HG03558 (cell line): ENCODE results near the gene PDGFRB.
"Not testable (repeated sequence)": the region's sequence is repeated elsewhere in the genome, so short reads cannot be mapped to it uniquely, and the experiment has no call there.

Experiments used
- ATAC-seq: cut with Tn5 transposase; IDR thresholded peaks from one replicate; pipeline ENCODE4 v1.9.1; 2021; ENCODE audit warnings: moderate number of reproducible peaks; ENCODE audit not compliant: unreplicated experiment; ENCODE audit errors: extremely low read depth

Gene PDGFRB

DNA sequence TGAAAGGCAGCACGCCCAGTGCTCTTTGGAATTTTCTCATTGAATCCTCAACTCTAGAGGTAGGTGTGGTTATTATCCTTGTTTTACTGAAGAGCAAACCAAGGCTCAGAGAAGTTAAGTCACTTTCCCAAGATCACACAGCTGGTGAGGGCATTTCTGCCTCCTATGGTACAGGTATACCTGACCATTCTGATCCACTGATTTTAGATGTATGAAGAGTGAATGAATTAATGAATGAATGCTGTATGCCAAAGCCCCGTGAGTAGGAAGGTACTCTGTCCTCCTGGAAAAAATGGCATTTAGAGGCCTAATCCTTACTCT lies 51.1 kb downstream of the PDGFRB start:
- no peak for ATAC-seq

DNA sequence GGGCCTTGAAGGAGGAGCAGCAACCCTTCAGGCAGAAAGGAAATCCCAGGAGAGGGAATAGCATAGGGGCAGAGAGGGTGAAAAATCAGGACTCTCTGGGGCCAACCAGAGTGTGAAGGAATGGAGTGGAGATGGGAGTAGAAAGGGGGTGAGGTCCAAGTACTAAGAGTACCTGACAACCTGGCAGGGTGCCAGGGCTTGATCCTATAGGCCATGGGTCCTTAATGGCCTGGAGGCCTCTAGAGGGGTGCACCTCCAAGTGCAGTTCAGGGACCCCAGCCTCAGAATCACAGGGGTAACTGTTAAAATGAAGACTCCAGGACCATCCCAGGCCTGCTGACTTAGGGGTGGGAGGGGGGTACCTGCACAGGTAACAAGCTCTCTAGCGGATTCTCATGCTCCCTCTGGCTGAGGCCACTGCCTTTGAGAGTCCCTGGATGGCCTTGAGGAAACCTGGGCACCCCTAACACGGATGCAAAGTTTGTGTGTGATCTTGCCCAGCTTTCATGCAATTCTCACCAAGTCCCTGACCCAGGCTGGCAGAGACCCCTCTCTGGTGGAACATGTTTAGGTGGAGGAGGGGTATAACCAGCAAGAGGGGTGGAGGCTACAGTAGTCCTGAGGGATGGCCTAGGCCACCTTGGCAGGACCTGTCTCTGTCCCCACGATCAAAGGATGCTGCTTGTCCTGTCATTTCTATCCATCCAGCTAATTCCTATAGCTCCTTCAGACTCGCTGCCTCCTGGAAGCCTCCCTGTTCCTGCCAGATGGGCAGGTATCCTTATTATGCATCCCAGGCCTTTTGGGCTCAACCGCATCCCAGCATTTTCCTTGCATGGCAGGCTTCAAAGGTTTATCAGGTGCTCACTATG lies 51.7 kb downstream of the PDGFRB start:
- ATAC-seq, result no peak

DNA sequence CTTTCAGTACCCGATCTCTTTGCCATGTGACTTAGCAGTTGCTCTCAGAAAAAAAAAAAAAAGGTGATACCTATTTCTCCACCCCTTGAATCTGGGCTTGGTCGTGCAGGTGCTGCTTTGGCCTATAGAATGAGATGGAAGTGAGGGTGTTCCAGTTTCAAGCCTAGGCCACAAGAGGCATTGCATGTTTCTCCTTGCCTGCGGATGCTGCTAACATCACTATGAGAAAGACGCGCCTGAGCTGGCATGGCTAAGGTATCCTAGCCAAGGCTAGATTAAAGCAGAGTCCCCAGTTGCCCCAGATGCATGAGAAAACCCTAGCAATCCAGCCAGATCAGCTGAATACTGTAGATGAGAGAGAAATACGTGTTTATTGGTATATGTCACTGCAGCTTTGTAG lies 54.6 kb downstream of the PDGFRB start:
- no peak for ATAC-seq

DNA sequence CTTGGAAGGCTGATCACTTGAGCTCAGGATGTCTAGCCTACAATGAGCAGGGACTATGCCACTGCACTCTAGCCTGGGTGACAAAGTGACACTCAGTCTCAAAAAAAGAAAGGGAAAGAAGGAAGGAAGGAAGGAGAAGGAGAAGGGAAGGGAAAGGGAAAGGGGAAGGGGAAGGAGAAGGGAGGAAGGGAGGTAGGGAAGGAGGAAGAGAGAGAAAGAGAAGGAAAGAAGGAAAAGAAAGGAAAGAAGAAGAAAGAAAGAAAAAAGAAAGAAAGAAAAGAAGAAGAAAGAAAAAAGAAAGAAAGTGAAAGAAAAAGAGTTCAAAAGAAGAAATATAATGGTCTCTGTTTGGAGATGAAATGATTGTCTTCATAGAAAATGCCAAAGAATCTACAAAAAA lies 58.5 kb downstream of the PDGFRB start:
- no peak for ATAC-seq

DNA sequence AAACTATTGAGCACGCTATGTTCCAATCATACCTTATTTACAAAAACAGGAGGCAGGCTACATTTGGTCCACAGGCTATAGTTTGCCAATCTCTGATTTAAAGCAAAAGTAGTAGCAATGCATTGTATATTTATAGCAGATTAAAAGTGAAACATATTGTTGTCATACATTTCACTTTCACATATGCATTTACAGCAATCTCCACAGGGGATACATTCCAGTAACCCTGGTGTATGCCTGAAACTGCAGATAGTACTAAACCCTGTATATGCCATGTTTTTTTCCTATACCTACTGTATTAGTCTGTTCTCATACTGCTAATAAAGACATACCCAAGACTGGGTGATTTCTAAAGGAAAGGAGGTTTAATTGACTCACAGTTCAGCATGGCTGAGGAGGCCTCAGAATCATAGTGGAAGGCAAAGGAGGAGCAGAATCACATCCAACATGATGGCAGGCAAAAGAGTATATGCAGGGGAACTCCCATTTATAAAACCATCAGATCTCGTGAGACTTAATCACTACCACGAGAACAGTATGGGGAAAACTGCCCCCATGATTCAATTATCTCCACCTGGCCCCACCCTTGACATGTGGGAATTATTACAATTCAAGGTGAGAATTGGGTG lies 63.4 kb downstream of the PDGFRB start:
- ATAC-seq, result no peak

DNA sequence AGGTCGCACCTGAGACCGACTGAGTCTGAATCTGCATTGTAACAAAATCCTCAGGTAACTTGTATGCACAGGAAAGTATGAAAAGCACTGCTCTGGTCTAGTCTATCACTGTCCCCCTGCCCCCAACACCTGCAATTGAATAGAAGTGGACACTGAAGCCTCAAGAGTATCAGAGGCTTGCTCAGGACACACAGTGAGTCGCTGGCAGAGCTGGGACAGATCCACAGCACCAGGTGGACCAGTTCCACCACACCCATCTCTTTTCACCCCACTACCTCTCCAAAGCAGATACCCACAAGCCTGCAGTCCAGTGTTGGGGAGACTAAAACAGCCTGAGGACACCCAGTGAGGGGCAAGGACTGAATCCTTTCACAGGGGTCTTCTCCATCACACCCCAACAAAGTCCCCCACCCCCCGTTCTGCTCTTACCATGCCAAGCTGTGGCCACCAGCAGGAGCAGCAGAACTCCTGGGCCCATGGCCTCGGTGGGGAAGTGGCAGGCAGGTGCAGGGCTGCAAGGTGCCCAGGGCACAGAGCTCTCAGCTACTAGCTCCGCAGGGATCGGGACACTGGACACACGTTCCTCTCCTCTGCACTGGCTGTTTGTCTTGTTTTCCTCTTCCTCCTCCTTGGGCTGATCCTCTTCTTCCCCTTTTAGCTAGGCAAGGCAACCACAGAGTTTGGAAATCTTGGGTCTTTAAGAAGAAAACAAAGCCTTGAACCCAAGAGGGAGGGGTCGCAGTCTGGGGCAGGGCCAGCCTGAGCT lies 69.5 kb downstream of the PDGFRB start, which contains the start of gene CSF1R:
Gene CSF1R, minus strand, starts transcription at position 605 of the 766 bp plus-strand sequence. Its CDS starts 127 bp downstream, at position 478.
- no peak for ATAC-seq

DNA sequence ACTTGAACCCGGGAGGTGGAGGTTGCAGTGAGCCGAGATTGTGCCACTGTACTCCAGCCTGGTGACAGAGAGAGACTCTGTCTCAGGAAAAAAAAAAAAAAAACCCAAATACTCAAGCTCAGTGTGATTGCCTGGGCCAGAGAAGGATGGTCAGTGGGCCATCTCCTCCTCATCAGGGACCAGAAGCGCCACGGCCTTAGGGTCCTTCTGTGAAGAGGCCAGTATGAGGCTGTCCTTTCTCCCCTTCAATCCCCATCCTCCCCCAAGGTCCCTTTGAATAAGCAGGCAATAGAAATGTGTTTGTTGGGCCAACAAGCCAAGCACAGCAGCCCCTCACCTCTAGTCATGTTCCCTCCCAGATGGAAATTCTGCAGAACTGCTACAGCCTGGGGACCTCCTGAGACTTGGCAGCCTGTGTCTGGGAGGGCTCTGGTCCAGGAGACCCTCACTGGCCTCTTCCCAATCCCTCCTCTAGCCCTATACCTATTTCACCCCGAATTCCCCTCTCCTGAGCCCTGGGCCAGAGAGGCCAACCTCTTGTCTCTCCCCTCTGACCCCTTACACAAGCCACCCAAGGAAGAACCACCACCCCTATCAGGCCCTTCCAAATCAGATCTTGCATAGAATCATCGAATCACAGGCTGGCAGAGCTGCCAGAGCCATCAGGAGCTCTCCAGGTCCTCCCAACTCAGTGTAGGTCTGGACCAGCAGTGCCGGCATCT lies 70.3 kb downstream of the PDGFRB start:
- ATAC-seq, result no peak

DNA sequence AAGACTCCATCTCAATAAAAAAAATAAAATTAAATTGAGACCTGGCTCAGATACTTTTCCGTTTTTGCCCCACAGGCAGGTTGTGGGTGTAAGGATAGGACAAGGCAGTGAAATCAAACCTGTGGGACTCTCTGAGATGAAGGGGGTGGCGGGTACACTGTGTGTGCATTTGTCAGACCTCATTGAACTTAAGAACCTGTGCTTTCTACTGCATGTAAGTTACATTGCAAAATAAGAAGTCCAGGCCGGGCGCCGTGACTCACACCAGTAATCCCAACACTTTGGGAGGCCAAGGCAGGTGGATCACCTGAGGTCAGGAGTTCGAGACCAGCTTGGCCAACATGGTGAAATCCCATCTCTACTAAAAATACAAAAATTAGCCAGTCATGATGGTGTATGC lies 70.9 kb downstream of the PDGFRB start:
- ATAC-seq, result not testable (repeated sequence)

DNA sequence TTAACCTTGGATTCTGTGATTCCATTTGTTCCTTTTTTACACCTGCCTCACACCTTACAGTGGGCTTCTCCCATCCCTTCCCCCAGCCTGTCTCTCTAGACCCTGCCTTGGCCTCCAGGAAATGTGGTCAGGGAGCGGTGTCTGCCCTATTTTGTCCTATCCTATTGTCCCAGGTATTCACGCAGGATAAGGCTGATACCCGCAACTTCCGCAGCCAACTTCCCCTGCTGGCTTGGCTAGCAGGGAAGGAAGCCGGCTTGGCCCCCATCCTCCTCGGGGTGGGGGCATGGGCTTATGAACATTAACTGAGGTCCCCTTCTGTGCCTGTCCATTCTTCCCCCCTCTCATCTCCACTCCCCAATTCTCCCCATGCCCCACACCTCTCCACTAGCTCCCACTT lies 72.8 kb downstream of the PDGFRB start:
- no peak for ATAC-seq

DNA sequence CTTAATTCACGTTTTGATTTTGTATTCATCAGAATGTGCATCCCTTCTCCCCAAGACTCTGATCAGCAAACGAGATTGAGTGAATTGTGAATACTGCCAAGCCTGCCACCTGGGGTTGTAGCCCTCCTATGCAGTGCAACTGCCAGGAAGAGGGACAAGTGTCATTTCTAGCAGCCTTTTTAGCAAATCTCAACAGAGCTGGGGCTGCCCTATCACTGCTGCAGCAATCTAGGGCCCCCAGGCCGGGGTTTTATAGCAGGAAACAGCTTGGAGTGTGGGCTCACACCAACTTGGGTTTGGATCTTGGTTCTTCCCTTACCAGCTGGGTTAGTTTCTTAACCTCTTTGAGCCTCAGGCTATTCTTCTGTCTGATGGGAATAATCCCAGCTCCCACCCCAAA lies 73.3 kb downstream of the PDGFRB start:
- no peak for ATAC-seq

DNA sequence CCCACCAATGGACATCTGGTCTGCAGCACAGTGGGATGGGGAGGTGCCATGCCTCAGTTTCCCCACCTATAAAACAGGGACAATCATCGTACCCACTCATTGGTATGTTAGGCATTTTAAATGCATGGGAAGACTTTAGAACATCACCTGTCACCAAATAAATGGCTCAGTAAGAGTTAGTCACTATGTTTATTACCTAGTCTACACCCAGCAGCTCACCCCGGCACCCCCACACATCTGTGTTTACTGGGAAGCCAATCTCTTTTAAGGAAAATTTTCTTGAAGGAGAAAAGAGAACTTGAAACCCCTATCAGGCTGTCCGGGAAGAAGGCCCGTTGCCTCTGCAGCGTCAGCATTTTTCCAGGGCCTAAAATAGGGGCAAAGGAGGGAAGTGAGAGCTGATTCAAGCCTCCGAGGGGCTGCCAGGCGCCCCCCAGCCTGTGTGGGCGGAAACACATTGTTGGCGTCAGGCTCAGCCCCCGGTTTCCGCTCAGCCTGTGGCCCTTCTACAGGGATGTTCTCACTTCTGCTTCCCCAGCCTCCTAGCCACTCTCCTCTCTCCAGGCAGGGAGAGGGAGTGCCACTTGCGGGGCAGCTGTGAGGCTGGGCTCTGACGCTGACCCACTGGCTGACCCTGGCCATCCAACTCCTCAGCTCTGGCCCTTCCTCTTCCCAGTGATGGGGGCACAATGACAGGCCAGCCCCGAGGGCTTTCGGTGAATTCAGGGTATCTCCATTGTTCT lies 73.9 kb downstream of the PDGFRB start:
- peak; percentile 73 for ATAC-seq

DNA sequence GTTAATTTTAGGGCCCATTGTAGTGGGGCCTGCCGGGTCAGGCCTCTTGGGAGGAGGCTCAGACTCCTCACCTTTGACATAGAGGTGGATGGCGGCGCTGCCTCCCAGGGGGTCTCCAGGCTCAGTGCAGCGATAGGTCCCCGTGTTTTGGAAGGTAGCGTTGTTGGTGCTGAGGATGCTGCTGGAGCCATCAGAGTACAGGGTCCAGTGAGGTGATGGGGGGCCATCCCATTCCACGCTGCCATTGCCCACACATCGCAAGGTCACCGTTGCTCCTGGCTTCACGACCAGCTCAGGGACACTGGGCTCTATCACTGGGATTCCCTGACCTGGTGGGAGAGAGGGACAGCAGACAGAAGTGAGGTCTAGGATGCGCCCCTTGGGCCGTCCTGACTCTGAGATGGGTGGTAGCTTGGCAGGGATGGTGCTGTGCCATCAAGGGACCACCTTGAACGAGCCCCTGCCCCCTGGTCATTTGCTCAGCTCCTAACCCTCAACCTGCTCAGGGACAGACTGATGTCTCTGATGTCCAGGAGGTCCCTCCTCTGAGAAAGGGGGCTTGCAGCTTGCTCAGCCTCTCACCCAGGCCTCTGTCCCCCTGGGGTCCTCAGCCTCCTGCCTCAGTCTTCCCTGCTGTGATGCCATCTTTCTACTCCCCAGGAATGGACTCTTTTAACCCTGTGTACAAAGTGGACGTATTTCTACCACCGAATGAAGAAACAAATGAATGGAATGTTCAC lies 74.8 kb downstream of the PDGFRB start:
- no peak for ATAC-seq

DNA sequence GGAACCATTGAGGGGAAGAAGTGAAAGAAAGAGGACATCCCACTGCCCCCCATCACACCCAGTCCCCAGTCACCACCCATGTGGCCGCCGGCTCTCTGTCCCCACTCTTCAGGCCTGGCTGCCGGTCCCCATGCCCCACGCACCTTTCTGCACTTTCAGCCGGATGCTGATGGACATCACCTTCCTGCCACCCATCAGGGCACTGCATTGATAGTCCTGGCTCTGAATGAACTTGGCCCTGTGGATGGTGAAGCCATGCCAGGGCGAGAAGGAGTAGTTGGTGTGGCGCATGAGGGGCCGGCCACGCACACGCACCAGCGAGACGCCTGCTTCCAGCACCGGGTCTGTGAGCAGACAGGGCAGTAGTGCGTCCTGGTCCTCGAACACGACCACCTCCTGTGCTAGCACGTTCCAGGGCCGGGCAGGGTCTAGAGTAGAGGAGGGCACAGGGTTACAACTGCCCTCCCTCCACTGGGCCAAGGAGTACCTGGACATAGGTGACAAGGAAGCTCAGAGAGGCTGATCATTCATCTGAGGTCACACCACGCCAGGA lies 75.7 kb downstream of the PDGFRB start:
- ATAC-seq, result no peak

DNA sequence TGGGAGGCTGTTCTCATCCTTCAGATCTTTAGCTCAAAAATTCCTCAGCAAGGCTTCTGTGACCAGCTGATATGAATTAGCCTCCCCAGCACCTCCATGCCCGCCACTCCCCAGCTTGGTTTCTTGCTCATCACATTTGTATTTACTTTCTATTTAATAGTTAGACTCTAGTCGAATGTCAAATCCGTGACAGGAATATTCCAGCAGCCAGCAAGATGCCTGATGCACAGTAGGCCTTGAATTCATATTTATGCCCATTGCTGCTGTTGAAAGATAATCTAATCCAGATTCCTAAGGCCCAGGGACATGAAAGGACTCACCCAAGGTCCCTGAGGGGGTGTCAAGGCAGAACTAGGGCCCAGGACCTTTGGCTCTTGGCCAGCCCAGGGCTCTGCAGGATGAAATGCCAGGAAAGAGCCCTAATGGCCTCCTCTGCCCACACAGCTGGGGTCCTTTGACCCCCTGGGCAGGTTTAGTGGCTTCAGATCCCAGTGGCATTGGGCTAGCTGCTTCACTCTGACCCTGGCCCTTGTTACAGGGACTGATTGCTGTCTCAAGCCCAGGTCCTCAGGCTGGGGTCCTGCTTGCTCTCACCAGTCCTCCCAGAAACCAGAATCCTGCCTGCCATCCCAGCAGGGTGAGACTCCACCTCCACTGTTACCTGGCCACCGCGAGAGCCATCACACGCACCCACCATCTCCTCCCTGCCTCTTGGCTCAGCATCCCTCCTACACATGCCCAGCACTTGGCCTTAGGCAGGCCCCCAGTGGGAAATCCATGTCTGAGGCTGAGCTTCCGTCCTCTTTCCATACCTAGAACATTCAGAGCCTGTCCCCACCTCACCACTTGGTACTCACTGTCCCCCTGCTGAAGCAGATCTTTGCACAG lies 76.6 kb downstream of the PDGFRB start:
- ATAC-seq, result no peak

DNA sequence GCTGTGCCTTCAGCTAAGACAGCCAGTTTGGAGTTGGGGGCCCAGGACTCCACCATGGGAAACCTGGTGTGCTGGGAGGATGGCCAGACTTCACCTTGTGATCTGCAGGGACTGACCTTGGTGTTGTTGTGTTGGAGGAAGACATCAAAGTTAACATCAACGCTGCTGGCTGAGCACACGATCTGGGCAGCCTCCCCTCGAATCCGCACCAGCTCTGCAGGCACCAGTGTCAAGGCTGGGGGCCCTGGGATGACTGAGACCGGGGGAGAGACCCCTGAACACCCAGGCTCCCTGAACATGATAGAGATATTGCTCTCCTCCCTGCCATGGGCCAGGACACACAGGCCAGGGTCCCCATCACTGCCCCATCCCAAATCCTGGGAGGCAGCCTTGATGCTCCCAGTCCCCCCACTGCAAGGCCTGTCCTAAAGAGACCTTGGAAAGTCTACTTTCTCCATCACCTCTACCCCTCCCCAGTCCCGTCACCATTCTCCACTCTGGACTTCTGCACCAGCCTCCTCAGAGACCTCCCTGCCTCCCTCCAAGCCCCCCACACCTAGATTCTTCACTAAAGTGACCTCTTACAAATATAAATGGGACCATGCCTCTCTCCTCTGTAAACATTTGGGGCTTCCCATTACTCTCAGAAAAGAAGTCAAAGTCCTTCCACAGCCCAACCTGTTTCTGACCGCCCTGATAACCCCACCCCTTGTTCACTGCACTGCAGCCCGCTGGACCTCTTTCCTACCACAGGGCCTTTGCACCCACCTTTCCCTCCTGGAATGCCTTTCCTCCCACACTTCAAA lies 77.4 kb downstream of the PDGFRB start:
- ATAC-seq, result no peak

DNA sequence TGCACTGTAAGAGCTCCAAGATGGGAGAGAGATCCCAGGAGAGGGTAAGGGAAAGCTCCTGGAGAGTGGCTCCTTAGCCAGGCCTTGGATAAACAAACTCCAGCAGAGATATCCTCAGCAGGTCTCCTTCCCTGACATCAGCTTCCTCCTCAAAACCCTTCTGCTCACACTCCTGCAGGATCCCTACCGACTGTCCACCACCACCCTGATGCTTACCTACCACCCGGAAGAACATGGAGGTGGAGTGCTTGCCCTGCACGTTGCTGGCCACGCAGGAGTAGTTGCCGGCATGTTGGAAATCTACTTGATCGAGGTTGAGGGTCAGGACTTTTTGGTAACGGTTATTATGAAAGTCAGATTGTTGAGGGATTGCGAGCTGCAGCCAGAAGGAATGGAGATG lies 78.6 kb downstream of the PDGFRB start:
- no peak for ATAC-seq

DNA sequence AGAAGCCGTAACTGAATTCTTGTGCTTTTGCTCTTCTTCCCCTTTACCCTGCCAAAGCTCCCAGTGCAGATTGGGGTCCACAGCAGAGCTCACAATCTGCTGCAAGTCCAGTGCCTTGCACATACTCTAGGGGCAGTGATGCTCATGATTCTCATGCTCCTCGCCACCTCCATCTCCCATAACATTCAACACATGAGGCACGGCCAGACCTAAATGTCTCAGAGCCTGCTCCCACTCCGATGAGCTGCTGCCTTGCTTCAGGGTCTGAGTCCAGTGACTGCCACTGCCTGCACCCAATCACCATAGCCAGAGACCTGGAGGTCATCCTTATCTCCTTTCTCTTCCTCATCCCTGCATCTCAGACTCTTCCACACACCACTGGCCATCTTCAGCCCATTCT lies 79.8 kb downstream of the PDGFRB start:
- no peak for ATAC-seq
